ENCODE results near the gene TTR. TPM values are rescaled to one million over a fixed set of nuclear protein-coding genes. Genes with fewer than 3 reads are reported as not detected.

TTR gene
- total RNA-seq, 2 donors from 2014 or later: 145 to 352 TPM

DNA sequence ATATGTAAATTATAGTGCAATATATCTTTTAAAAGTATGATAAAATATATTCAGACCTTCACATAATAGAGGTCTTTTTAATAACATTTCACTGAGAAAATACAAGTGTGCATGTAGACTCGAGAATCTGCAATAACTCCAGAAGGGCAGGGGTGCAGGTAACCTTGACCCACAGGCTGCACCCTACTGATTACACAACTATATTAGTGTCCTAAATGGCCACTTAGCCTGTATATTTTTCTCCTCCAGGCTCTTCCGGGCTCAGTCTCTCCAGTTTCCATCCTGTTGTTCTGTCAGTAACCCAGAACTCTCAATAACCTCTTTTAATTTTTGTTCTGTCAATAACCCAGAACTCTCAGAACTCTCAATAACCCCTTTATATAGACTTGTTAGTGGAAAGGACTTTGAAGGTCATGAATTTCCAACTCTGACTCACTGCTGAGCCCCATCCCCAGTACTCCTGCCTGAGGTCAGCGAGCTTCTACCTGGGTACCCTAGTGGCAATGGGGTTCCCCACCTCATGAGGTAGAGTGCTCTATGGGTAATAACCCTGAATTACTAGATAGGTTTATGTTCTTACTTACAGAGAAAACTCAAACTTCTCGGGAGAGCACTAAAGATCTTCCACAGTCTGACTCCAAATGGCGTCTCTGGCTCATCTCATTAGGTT, 8.4 kb upstream of the TTR start:
- Histone ChIP-seq H3K36me3 (replicated peaks in 1 of 2; ENCODE audit: insufficient read depth in 1 of 2, low read depth in 2 of 2) (no peaks in the 10 kb centered on the region), H3K27me3 (no peaks in the 10 kb centered on the region), H3K9me3 (no peaks in the 10 kb centered on the region), H3K27ac (no peak overlapping the region), H3K4me1 (peaks cover under 1% of the 10 kb centered on the region), H3K4me3 (no peak overlapping the region)
- 88% methylated on average over 5 of the region's 5 CpGs for WGBS, 2 donors
- intact Hi-C loops (cut with DNase I): no loop called here
- ATAC-seq (no peak), DNase-seq (no peak)
- TF ChIP-seq, protein P1, sequence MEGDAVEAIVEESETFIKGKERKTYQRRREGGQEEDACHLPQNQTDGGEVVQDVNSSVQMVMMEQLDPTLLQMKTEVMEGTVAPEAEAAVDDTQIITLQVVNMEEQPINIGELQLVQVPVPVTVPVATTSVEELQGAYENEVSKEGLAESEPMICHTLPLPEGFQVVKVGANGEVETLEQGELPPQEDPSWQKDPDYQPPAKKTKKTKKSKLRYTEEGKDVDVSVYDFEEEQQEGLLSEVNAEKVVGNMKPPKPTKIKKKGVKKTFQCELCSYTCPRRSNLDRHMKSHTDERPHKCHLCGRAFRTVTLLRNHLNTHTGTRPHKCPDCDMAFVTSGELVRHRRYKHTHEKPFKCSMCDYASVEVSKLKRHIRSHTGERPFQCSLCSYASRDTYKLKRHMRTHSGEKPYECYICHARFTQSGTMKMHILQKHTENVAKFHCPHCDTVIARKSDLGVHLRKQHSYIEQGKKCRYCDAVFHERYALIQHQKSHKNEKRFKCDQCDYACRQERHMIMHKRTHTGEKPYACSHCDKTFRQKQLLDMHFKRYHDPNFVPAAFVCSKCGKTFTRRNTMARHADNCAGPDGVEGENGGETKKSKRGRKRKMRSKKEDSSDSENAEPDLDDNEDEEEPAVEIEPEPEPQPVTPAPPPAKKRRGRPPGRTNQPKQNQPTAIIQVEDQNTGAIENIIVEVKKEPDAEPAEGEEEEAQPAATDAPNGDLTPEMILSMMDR (IDR thresholded peaks at IDR 0.05): no peak
- no peak for TF ChIP-seq POLR2A (IDR thresholded peaks at IDR 0.05)

DNA sequence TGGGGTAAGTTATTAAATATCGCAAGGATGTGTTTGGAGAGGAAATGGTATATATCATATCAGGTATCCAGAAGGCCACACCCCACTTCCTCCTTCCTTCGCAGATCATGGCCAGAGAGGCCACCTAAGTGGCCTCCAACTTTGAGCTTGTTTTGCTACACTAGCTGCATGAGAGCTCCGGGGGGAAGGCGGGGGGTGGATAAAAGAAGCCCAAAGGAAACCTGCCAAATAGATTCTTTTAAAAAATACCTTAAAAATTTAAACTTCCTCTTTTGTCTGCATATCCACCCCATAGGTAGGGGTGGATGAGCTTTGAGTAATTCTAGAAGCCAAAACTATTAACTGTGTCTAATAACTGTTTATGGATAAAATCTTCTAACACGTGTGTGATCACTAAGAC, 5.7 kb upstream of the TTR start:
- H3K4me1 ChIP-seq: peaks cover 4% of the 10 kb centered on the region
- no peak for ATAC-seq
- H3K36me3 ChIP-seq (replicated peaks in 1 of 2; ENCODE audit: insufficient read depth in 1 of 2, low read depth in 2 of 2): no peaks in the 10 kb centered on the region
- H3K27me3 ChIP-seq: no peaks in the 10 kb centered on the region
- 84 to 89% methylated on average over 5 of the region's 5 CpGs for WGBS, 2 donors
- no peak overlapping the region for H3K27ac ChIP-seq
- intact Hi-C loops (cut with DNase I): no loop called here
- H3K4me3 ChIP-seq: no peak overlapping the region
- H3K9me3 ChIP-seq: no peaks in the 10 kb centered on the region
- no peak for TF ChIP-seq POLR2A (IDR thresholded peaks at IDR 0.05)
- DNase-seq: no peak

DNA sequence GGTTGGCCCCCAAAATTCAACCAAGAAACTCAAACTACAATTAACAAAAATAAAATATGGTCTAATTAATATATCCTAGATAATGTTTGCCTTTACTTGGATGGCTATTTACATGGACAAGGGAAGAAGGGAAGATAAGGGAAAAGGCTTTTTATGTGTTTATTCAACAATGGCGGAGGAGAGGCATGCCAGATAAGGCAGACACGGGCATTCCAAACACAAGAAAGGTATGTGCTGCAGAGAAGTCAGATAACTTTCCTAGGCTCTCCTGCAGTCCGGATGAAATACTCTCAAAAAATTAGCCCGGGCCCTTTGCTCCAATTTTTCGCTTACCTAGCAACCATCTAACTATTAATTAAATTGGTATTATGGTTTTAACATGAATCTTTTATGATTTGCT, 5.1 kb upstream of the TTR start:
- ATAC-seq: no peak

DNA sequence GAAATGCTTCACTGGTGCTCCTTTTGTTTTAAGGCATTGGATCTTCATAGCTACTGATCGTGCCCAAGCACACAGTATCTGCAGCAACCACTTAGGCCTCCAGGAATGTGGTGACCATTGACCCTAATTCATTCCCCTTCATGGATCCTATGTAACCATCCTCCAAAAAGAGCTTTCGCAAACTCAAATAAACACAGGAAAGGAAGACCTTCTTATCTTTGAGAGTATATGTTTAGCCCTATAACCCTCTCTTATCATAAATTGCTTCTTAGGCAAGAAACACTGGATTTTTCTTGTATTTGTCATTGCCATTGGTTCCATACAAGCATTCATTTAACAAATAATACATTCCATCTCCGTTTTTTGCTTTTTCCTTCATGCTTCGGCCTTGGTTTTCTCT, 4.1 kb upstream of the TTR start:
- Histone ChIP-seq H3K27me3 (no peaks in the 10 kb centered on the region), H3K36me3 (replicated peaks in 1 of 2; ENCODE audit: insufficient read depth in 1 of 2, low read depth in 2 of 2) (no peaks in the 10 kb centered on the region), H3K9me3 (no peaks in the 10 kb centered on the region), H3K4me3 (no peak overlapping the region), H3K4me1 (peaks cover 15% of the 10 kb centered on the region), H3K27ac (no peak overlapping the region)
- ATAC-seq (no peak), DNase-seq (no peak)
- intact Hi-C loops (cut with DNase I): no loop called here
- TF ChIP-seq, protein P1 (IDR thresholded peaks at IDR 0.05): no peak
- TF ChIP-seq POLR2A (IDR thresholded peaks at IDR 0.05): no peak
- 87 to 91% methylated on average over 4 of the region's 4 CpGs for WGBS, 2 donors

More for the DNA sequence above, 5.1 kb upstream of the TTR start:
- no peak overlapping the region for H3K27ac ChIP-seq
- no peaks in the 10 kb centered on the region for H3K9me3 ChIP-seq
- no peak for TF ChIP-seq POLR2A (IDR thresholded peaks at IDR 0.05)
- intact Hi-C loops (cut with DNase I): no loop called here
- no peak overlapping the region for H3K4me3 ChIP-seq
- H3K36me3 ChIP-seq (replicated peaks in 1 of 2; ENCODE audit: insufficient read depth in 1 of 2, low read depth in 2 of 2): no peaks in the 10 kb centered on the region
- no peak for DNase-seq
- 64 to 66% methylated on average over 5 of the region's 5 CpGs for WGBS, 2 donors
- peaks cover 10% of the 10 kb centered on the region for H3K4me1 ChIP-seq
- H3K27me3 ChIP-seq: no peaks in the 10 kb centered on the region

DNA sequence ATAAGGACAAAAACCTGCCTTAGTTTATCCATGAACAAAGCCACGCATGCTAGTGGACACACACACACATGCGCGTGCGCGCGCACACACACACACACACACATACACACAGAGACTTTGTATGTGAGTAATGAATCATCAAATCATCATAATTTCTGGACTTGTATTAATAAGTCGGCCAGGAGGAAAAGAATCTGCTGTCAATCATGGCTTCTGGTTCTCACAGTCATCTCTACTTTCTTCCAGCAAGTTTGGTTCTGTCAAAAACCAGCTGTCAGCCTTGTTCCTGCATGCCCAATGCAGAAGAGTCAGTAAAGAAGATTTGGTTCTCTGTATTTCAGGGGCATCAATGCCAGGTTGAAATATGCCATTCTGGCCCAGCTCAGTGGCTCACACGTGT, 1.1 kb upstream of the TTR start:
- ATAC-seq: no peak
- 87 to 93% methylated on average over 8 of the region's 8 CpGs for WGBS, 2 donors
- peaks cover 15% of the 10 kb centered on the region for H3K4me1 ChIP-seq
- no peaks in the 10 kb centered on the region for H3K36me3 ChIP-seq (replicated peaks in 1 of 2; ENCODE audit: insufficient read depth in 1 of 2, low read depth in 2 of 2)
- intact Hi-C loops (cut with DNase I): no loop called here
- no peak overlapping the region for H3K4me3 ChIP-seq
- H3K27me3 ChIP-seq: no peaks in the 10 kb centered on the region
- no peak for DNase-seq
- no peaks in the 10 kb centered on the region for H3K9me3 ChIP-seq
- TF ChIP-seq, protein P1 (IDR thresholded peaks at IDR 0.05): no peak
- no peak for TF ChIP-seq POLR2A (IDR thresholded peaks at IDR 0.05)
- H3K27ac ChIP-seq: no peak overlapping the region

DNA sequence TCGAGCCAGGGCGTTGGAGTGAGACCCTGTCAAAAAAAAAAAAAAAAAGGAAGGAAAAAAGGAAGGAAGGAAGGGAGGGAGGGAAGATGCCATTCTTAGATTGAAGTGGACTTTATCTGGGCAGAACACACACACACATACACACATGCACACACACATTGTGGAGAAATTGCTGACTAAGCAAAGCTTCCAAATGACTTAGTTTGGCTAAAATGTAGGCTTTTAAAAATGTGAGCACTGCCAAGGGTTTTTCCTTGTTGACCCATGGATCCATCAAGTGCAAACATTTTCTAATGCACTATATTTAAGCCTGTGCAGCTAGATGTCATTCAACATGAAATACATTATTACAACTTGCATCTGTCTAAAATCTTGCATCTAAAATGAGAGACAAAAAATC, 564 bp upstream of the TTR start:
- DNase-seq (no peak), ATAC-seq (no peak)
- Histone ChIP-seq H3K9me3 (no peaks in the 10 kb centered on the region), H3K4me3 (no peak overlapping the region), H3K27ac (no peak overlapping the region), H3K27me3 (no peaks in the 10 kb centered on the region), H3K36me3 (replicated peaks in 1 of 2; ENCODE audit: insufficient read depth in 1 of 2, low read depth in 2 of 2) (no peaks in the 10 kb centered on the region), H3K4me1 (peaks cover 15% of the 10 kb centered on the region)
- intact Hi-C loops (cut with DNase I): no loop called here
- TF ChIP-seq, protein P1 (IDR thresholded peaks at IDR 0.05): no peak
- no peak for TF ChIP-seq POLR2A (IDR thresholded peaks at IDR 0.05)
- WGBS, 2 donors: 32 to 54% methylated on average over 2 of the region's 2 CpGs
